ENCODE data around the gene CHTF8. TPM values are rescaled to one million over a fixed set of nuclear protein-coding genes. Genes with fewer than 3 reads are reported as not detected.
A peak's percentile ranks its signal among the peaks of the same experiment; 100 is the strongest.

Gene CHTF8
- total RNA-seq, 1 experiment from 2014 or later, result 98.5 TPM

DNA sequence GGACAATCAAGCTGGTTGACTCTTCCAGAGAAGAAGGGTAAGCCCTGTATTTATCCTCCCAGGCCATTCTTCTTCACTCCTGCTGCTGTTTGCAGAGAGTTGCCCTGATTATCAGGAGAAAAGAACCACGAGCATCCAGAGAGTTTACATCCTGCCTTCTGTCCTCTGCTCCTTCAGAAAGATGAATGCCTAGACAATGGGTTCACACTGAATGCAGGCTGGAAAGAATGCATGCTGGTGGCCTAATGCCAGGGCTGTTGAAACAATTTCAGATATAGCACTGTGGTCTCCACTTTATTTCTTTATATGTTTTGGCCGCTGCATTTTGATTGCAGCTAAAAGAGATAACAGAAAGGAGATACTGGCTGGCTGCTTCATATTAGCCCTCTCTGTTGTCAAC is 48.1 kb downstream of the CHTF8 start:
- H3K4me2 ChIP-seq (ENCODE audit: low read depth, low read length, poor library complexity, severe bottlenecking), result no peak overlapping the region
- no peak overlapping the region for H3K27ac ChIP-seq (ENCODE audit: low read length)
- no peaks in the 10 kb centered on the region for H3K9me3 ChIP-seq (ENCODE audit: low read length)
- no peaks in the 10 kb centered on the region for H3K4me1 ChIP-seq (ENCODE audit: low read length)
- no peak for DNase-seq
- H3K4me3 ChIP-seq (ENCODE audit: low read length), result no peak overlapping the region
- H3K9ac ChIP-seq (ENCODE audit: low read length), result no peak overlapping the region
- no peaks in the 10 kb centered on the region for H3K36me3 ChIP-seq (ENCODE audit: insufficient read depth, low read length)
- H4K20me1 ChIP-seq (ENCODE audit: insufficient read depth, low read depth, low read length), result no peaks in the 10 kb centered on the region
- H2AFZ ChIP-seq (ENCODE audit: low read length), result no peak overlapping the region
- H3K79me2 ChIP-seq (ENCODE audit: low read length), result no peaks in the 10 kb centered on the region
- no peaks in the 10 kb centered on the region for H3K9me2 ChIP-seq (replicated peaks; ENCODE audit: insufficient read depth, low read length)
- H3K27me3 ChIP-seq (ENCODE audit: low read length), result no peaks in the 10 kb centered on the region

GRCh38 chr16:69083306-69083941 is 49.0 kb downstream of the CHTF8 start:
- H3K27me3 ChIP-seq (ENCODE audit: low read length), result no peaks in the 10 kb centered on the region
- DNase-seq, result peak; percentile 43
- no peaks in the 10 kb centered on the region for H3K9me2 ChIP-seq (replicated peaks; ENCODE audit: insufficient read depth, low read length)
- H3K79me2 ChIP-seq (ENCODE audit: low read length), result no peaks in the 10 kb centered on the region
- H3K4me2 ChIP-seq (ENCODE audit: low read depth, low read length, poor library complexity, severe bottlenecking), result no peak overlapping the region
- H3K9me3 ChIP-seq (ENCODE audit: low read length), result no peaks in the 10 kb centered on the region
- no peak overlapping the region for H3K4me3 ChIP-seq (ENCODE audit: low read length)
- no peaks in the 10 kb centered on the region for H4K20me1 ChIP-seq (ENCODE audit: insufficient read depth, low read depth, low read length)
- H3K9ac ChIP-seq (ENCODE audit: low read length), result no peak overlapping the region
- no peak overlapping the region for H2AFZ ChIP-seq (ENCODE audit: low read length)
- H3K27ac ChIP-seq (ENCODE audit: low read length), result no peak overlapping the region
- no peaks in the 10 kb centered on the region for H3K36me3 ChIP-seq (ENCODE audit: insufficient read depth, low read length)
- H3K4me1 ChIP-seq (ENCODE audit: low read length), result no peaks in the 10 kb centered on the region

DNA sequence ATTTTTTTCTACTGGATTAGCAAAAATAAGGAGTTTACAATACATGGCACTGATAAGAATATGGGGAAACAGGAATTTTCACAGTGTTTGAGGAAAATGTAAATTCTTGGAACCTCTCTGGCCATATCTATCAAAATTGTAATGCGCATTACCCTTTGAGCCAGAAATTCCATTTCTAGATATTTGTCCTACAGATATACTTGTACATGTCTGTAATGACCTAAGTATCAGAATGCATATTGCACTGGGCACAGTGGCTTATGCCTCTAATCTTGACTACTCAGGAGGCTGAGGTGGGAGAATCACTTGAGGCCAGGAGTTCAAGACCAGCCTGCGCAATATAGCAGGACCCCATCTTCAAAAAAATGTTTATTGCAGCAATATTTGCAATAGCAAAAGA is 52.7 kb downstream of the CHTF8 start:
- H3K27ac ChIP-seq (ENCODE audit: low read length), result no peak overlapping the region
- no peak overlapping the region for H3K4me2 ChIP-seq (ENCODE audit: low read depth, low read length, poor library complexity, severe bottlenecking)
- no peaks in the 10 kb centered on the region for H3K4me1 ChIP-seq (ENCODE audit: low read length)
- H3K4me3 ChIP-seq (ENCODE audit: low read length), result no peak overlapping the region
- H3K9ac ChIP-seq (ENCODE audit: low read length), result no peak overlapping the region
- H3K9me2 ChIP-seq (replicated peaks; ENCODE audit: insufficient read depth, low read length), result no peaks in the 10 kb centered on the region
- no peaks in the 10 kb centered on the region for H4K20me1 ChIP-seq (ENCODE audit: insufficient read depth, low read depth, low read length)
- no peaks in the 10 kb centered on the region for H3K36me3 ChIP-seq (ENCODE audit: insufficient read depth, low read length)
- peak; percentile 9 for DNase-seq
- no peaks in the 10 kb centered on the region for H3K27me3 ChIP-seq (ENCODE audit: low read length)
- H3K9me3 ChIP-seq (ENCODE audit: low read length), result no peaks in the 10 kb centered on the region
- no peaks in the 10 kb centered on the region for H3K79me2 ChIP-seq (ENCODE audit: low read length)
- H2AFZ ChIP-seq (ENCODE audit: low read length), result no peak overlapping the region

DNA sequence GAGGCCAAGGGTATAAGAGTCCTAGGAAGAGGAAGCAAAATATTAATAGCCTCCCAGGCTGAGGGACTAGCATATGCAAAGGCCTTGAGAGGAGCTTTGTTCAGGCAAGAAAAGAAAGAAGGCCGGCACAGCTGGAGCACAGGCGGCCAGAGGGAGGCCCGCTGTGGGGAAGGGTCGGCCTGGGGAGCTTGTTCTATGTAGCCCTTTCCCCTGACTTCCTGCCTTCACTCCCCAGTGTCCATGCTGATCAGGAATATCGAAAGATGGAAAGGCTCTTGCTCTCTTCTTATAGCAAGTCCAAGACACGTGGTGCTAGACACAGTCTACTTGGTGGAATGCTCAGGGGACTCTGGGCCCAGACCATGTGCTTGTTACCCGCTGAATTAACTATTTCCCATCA is 54.3 kb downstream of the CHTF8 start:
- H3K79me2 ChIP-seq (ENCODE audit: low read length), result no peaks in the 10 kb centered on the region
- H3K9ac ChIP-seq (ENCODE audit: low read length), result no peak overlapping the region
- H3K4me2 ChIP-seq (ENCODE audit: low read depth, low read length, poor library complexity, severe bottlenecking), result no peak overlapping the region
- H3K4me3 ChIP-seq (ENCODE audit: low read length), result no peak overlapping the region
- H3K9me3 ChIP-seq (ENCODE audit: low read length), result no peaks in the 10 kb centered on the region
- no peaks in the 10 kb centered on the region for H3K27me3 ChIP-seq (ENCODE audit: low read length)
- no peak overlapping the region for H2AFZ ChIP-seq (ENCODE audit: low read length)
- no peak for DNase-seq
- H4K20me1 ChIP-seq (ENCODE audit: insufficient read depth, low read depth, low read length), result no peaks in the 10 kb centered on the region
- H3K9me2 ChIP-seq (replicated peaks; ENCODE audit: insufficient read depth, low read length), result no peaks in the 10 kb centered on the region
- H3K27ac ChIP-seq (ENCODE audit: low read length), result no peak overlapping the region
- no peaks in the 10 kb centered on the region for H3K36me3 ChIP-seq (ENCODE audit: insufficient read depth, low read length)
- H3K4me1 ChIP-seq (ENCODE audit: low read length), result no peaks in the 10 kb centered on the region

GRCh38 chr16:69077251-69077650 is 55.1 kb downstream of the CHTF8 start:
- no peak overlapping the region for H3K9ac ChIP-seq (ENCODE audit: low read length)
- no peaks in the 10 kb centered on the region for H3K9me3 ChIP-seq (ENCODE audit: low read length)
- no peaks in the 10 kb centered on the region for H3K79me2 ChIP-seq (ENCODE audit: low read length)
- no peaks in the 10 kb centered on the region for H4K20me1 ChIP-seq (ENCODE audit: insufficient read depth, low read depth, low read length)
- no peaks in the 10 kb centered on the region for H3K27me3 ChIP-seq (ENCODE audit: low read length)
- peak; percentile 17 for DNase-seq
- H2AFZ ChIP-seq (ENCODE audit: low read length), result no peak overlapping the region
- H3K4me1 ChIP-seq (ENCODE audit: low read length), result no peaks in the 10 kb centered on the region
- no peak overlapping the region for H3K4me3 ChIP-seq (ENCODE audit: low read length)
- no peak overlapping the region for H3K4me2 ChIP-seq (ENCODE audit: low read depth, low read length, poor library complexity, severe bottlenecking)
- H3K36me3 ChIP-seq (ENCODE audit: insufficient read depth, low read length), result no peaks in the 10 kb centered on the region
- no peak overlapping the region for H3K27ac ChIP-seq (ENCODE audit: low read length)
- H3K9me2 ChIP-seq (replicated peaks; ENCODE audit: insufficient read depth, low read length), result no peaks in the 10 kb centered on the region

DNA sequence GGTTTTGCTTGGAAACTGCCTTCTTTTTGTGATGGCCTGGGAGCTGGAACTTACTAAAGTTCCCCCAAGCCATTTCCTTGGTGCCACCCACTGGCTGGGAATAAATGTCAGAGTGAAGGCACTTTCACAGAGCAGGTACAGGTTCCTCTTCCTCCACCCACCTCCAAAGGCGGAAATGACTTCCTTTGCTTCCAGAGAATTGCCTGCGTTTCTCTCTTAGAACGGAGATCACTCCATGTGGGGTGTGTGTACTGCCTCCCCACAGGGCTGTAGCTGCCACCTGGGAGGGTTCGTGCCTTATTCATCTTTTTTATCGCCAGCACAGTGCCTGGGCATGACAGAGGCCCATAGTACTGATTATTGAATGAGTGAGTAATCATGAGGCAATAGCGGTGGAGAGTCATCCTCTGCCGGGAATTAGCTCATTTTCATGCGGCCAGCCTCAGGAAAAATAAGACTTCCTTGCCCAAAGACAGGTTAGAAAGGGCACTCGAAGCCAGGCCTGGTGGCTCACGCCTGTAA is 59.1 kb downstream of the CHTF8 start:
- Histone ChIP-seq H3K9me3 (ENCODE audit: low read length) (no peaks in the 10 kb centered on the region), H3K27me3 (ENCODE audit: low read length) (no peaks in the 10 kb centered on the region), H3K9ac (ENCODE audit: low read length) (no peak overlapping the region), H3K79me2 (ENCODE audit: low read length) (no peaks in the 10 kb centered on the region), H3K4me3 (ENCODE audit: low read length) (no peak overlapping the region), H4K20me1 (ENCODE audit: insufficient read depth, low read depth, low read length) (no peaks in the 10 kb centered on the region), H3K9me2 (replicated peaks; ENCODE audit: insufficient read depth, low read length) (no peaks in the 10 kb centered on the region), H3K27ac (ENCODE audit: low read length) (no peak overlapping the region), H2AFZ (ENCODE audit: low read length) (no peak overlapping the region), H3K4me2 (ENCODE audit: low read depth, low read length, poor library complexity, severe bottlenecking) (no peak overlapping the region), H3K36me3 (ENCODE audit: insufficient read depth, low read length) (no peaks in the 10 kb centered on the region), H3K4me1 (ENCODE audit: low read length) (peaks cover 4% of the 10 kb centered on the region)
- DNase-seq, result peak; percentile 37

- Histone ChIP-seq H4K20me1 (ENCODE audit: insufficient read depth, low read depth, low read length) (no peaks in the 10 kb centered on the region), H3K4me3 (ENCODE audit: low read length) (no peak overlapping the region), H3K9me2 (replicated peaks; ENCODE audit: insufficient read depth, low read length) (no peaks in the 10 kb centered on the region), H3K27ac (ENCODE audit: low read length) (no peak overlapping the region), H3K79me2 (ENCODE audit: low read length) (no peaks in the 10 kb centered on the region), H3K36me3 (ENCODE audit: insufficient read depth, low read length) (no peaks in the 10 kb centered on the region), H3K27me3 (ENCODE audit: low read length) (no peaks in the 10 kb centered on the region), H3K9me3 (ENCODE audit: low read length) (no peaks in the 10 kb centered on the region), H2AFZ (ENCODE audit: low read length) (no peak overlapping the region), H3K4me1 (ENCODE audit: low read length) (peaks cover 4% of the 10 kb centered on the region), H3K9ac (ENCODE audit: low read length) (no peak overlapping the region), H3K4me2 (ENCODE audit: low read depth, low read length, poor library complexity, severe bottlenecking) (no peak overlapping the region)
- peak; percentile 34 for DNase-seq
Measured at GRCh38 chr16:69072640-69072974, 59.8 kb downstream of the CHTF8 start.

DNA sequence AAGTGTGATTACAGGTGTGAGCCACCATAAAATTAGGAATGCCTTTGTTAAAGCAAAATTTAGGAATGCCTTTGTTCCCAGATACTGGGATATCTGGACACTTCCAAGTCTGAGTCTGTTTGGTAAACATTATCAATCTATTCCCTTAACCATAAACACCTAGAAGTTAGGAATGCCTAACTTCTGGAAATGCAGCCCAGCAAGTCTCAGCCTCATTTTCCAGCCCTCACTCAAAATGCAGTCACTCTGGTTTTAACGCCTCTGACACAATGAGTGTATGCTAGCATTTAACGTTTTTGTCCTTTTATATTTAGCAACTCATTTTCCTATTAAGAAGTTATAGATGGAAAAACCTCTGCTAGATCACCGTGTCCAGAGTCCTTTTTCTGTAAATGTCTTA is 61.4 kb downstream of the CHTF8 start:
- Histone ChIP-seq H3K36me3 (ENCODE audit: insufficient read depth, low read length) (no peaks in the 10 kb centered on the region), H4K20me1 (ENCODE audit: insufficient read depth, low read depth, low read length) (no peaks in the 10 kb centered on the region), H3K27me3 (ENCODE audit: low read length) (no peaks in the 10 kb centered on the region), H3K27ac (ENCODE audit: low read length) (no peak overlapping the region), H2AFZ (ENCODE audit: low read length) (no peak overlapping the region), H3K9me3 (ENCODE audit: low read length) (no peaks in the 10 kb centered on the region), H3K4me3 (ENCODE audit: low read length) (no peak overlapping the region), H3K4me1 (ENCODE audit: low read length) (peaks cover 4% of the 10 kb centered on the region), H3K9ac (ENCODE audit: low read length) (no peak overlapping the region), H3K4me2 (ENCODE audit: low read depth, low read length, poor library complexity, severe bottlenecking) (no peak overlapping the region), H3K79me2 (ENCODE audit: low read length) (no peaks in the 10 kb centered on the region), H3K9me2 (replicated peaks; ENCODE audit: insufficient read depth, low read length) (no peaks in the 10 kb centered on the region)
- no peak for DNase-seq

Data from Karpas-422 (cell line).